MV-4-11 (cell line): Measurements from ENCODE around the gene DDX25.
"Not testable (repeated sequence)": the region's sequence is repeated elsewhere in the genome, so short reads cannot be mapped to it uniquely, and the experiment has no call there.

Experiments
- DNase-seq: peaks from one replicate; lab custom pipeline; 2025; lab: John Stamatoyannopoulos, UW

DDX25 gene

DNA sequence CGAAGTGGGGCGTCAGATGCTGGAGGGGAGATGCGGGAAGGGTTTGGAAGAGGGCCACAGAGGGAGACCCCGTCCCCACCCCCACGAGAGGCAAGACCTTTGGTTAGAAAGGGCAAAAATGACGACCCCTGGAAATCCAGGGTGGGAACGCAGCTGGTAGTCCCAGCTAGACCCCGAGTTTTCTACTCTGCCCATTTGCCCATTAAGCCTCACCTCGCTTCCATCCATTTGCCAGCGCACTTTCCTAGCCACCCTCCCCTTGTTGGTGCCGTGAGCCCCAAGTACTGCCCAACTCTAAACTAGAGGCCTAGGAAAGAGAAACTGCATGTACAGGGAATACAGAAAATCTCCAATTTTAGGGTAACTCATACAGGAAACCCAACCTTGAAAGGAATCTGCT lies 370 bp downstream of the DDX25 start:
- no peak for DNase-seq

DNA sequence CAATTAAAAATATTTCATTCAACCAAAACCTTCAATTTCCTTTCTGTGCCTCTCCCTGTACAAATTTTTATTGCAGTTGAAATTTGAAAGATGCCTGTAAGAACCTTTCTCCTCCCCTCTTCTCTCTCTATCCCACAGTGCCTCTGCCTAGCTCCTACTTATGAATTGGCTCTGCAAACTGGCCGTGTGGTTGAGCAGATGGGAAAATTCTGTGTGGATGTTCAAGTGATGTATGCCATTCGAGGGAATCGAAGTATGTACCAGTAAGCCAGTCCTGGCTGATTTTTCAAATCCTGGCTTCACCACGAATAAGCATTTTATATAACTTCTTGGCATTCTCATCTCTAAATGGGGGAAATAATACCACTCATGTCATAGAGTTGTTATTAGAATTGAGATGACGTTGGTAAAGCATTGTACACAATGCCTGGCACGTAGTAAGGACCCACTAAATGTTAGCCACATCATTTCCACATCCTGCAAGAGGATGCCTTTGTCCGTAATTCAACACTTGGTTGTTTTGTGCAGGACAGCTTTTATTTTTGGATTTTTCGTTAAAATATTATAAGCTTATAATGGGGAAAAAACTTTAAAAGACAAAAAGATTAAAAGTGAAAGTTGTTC lies 6.0 kb downstream of the DDX25 start:
- DNase-seq = no peak

- DNase-seq = not testable (repeated sequence)
Measured at GRCh38 chr11:125914601-125915000, 10.3 kb downstream of the DDX25 start.

- DNase-seq = no peak
Measured at GRCh38 chr11:125916683-125917347, 12.5 kb downstream of the DDX25 start.

GRCh38 chr11:125918140-125918840 lies 14.0 kb downstream of the DDX25 start:
- DNase-seq = no peak

- no peak for DNase-seq
Measured at GRCh38 chr11:125921042-125921441, 16.7 kb downstream of the DDX25 start.

DNA sequence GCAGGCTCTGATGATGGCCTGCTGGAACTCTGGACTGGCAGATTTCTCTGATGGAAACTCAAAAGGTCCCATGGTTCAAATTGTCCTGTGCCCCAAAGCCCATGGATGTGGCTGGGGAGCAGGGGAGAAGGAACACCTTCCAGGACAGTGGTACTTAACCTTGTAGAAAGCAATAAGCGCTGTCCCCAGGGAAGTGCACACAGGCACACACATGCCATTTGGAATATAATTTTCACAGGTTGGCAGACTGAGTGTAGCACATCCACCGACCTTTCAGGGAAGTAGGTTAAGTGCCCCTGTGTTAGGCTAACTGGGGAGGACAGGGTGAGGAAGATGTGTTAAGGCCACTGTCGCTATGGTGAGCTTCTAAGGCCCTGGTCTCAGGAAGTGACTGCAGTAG lies 17.8 kb downstream of the DDX25 start:
- no peak for DNase-seq

- DNase-seq = peak; percentile 45
Measured at GRCh38 chr11:125923012-125923579, 18.8 kb downstream of the DDX25 start.

GRCh38 chr11:125923633-125924032 lies 19.3 kb downstream of the DDX25 start:
- DNase-seq = no peak

DNA sequence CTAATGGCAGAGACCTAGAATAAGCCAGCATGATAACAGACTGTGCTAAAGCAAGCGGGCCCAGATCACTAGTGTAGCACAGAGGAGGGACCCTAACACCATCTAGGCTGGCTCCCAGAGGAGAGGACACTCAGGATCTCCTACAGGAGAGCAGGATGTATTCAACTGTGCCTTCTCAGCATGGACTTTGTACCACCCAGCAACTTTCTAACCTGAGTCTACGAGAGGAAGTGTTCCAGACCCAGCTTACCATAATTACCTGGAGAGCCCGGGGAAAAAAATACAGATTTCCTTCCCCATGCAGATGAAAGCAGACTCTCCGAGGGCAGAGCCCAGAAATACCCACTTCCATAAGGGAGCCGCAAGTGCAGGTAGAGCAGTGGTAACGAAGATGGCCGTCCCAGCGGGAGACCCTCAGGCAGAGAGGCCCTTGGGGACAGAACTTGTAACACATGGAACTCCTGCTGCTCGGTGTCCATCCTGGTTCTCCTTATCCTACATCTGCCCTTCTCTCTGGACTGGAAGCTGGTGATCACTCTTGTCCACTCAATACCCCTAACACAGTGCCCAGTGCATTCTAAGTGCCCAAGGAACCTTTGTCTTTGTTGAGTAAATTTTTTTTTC lies 20.2 kb downstream of the DDX25 start:
- no peak for DNase-seq

- DNase-seq = no peak
Measured at GRCh38 chr11:125925247-125925740, 21.0 kb downstream of the DDX25 start.

DNA sequence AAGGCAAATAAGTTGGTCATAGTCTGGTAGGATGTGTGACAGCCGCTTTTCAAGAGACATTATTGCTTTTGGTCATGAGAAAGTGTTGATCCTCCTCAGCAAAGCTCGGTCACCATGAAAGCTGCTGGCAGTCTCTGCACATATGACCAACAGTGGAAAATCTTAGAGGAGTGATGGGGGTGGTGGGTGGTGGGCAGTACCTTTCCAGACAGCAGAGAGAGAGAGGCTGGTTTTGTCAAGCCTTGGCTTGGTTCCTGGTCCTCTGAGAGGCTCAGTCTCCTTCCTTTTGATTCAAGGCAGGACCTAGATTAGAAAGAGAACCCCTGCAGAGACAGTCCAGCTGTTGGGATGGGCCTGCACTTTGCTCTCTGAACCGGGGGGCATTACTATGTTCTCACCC lies 21.5 kb downstream of the DDX25 start:
- no peak for DNase-seq

- no peak for DNase-seq
Measured at GRCh38 chr11:125926682-125927081, 22.4 kb downstream of the DDX25 start.

DNA sequence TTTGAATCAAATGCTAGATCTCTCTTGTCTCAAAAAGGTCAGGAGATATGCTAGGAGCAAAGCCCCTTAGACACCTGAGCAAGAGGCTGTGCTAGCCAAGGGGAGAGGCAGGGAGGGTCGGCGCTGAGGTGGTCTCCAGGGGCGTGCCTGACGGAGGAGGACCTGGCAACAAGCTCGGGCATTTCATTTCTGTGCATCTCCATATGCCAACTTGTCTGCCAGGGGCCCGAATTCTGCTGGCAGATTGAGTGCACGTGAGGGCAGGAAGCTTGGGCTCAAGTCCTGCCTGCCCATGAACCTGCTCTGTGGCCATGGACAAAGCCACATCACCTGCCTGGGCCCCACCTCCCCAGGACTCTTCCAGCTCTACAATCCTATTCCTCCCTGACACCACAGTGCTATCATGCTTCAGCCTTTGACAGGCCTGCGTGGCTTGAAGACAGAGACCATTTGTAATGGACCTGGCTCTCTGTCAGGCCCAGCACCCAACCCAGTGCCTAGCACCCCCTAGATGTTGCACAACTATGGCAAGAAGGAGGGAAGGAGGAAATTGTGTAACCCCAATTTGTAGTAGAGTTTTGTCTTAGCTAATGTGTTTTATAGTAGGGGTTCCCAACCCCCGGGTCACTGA lies 25.3 kb downstream of the DDX25 start:
- peak; percentile 53 for DNase-seq

DNA sequence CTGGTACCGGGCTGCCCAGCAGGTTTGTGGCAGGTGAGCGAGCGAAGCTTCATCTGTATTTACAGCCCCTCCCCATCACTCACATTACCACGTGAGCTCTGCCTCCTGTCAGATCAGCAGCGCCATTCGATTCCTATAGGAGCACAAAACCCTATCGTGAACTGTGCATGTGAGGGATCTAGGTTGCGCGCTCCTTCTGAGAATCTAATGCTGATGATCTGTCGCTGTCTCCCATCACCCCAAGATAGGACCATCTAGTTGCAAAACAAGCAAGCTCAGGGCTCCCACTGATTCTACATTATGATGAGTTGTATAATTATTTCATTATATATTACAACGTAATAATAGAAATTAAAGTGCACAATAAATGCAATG lies 25.8 kb downstream of the DDX25 start:
- DNase-seq = no peak

GRCh38 chr11:125931116-125931515 lies 26.8 kb downstream of the DDX25 start:
- no peak for DNase-seq

- DNase-seq = no peak
Measured at GRCh38 chr11:125931668-125932067, 27.4 kb downstream of the DDX25 start.

DNA sequence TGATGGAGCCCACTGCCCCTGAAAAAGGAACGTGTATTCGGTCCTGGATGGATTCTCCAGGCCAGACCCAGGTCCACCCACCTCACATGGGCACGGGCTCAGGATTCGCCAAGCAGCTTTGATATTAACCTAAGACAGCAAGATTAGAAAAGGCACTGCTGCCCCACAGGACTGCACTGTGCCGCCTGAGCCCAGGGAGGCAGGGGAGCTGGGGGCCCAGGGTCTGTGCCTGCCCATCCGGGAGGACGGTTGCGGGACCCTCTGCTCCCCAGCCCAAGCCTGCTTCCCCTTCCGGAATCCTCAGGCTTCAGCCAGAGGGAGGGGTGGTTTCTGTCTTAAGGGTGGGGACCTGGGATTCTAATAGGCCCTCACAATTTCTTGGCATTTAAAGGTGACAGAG lies 28.0 kb downstream of the DDX25 start:
- DNase-seq = no peak

- no peak for DNase-seq
Measured at GRCh38 chr11:125933030-125933813, 28.9 kb downstream of the DDX25 start.

DNA sequence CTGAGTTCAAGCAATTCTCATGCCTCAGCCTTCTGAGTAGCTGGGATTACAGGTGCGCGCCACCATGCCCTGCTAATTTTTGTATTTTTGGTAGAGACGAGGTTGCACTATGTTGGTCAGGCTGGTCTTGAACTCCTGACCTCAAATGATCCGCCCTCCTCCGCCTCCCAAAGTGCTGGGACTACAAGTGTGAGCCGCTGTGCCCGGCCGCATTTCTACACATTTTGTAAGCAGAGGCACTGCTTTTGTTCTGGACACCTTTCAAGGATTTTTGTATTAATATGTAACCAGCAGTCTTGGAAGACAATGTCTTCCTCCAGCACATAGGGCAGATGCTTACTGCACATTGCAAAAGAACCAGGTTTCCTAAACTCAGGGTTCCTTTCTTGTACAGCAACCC lies 30.2 kb downstream of the DDX25 start:
- no peak for DNase-seq

DNA sequence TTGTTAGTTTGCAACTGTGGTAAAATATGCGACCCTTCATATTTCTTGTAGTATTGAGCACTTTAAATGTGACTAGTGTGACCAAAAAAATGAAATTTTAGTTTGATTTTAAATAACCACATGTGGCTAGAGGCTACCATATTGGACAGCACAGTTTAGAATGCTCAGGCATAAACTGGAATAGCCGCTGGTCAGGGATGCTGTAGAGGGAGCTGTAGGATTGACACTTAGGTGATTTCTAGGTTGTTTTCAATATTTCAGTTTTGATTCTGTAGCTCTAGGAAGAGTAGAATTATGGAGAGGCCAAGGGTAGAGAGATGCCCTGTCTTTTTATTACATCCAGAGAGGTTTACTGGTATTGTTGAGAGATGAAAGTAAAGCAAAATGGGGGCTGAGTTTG lies 30.7 kb downstream of the DDX25 start:
- DNase-seq = no peak
